GM18909 (cell line): Measurements from ENCODE around the gene MAML3.

Experiments
- ATAC-seq: cut with Tn5 transposase; IDR thresholded peaks from one replicate; pipeline ENCODE4 v1.9.1; 2021; ENCODE audit warnings: mild to moderate bottlenecking; ENCODE audit not compliant: unreplicated experiment, poor library complexity

Gene MAML3

GRCh38 chr4:139685180-139685579 is 468.8 kb downstream of the MAML3 start:
- ATAC-seq: no peak

- ATAC-seq: no peak
Measured at GRCh38 chr4:139684351-139684750, 469.6 kb downstream of the MAML3 start.

- ATAC-seq: no peak
Measured at GRCh38 chr4:139682741-139683151, 471.2 kb downstream of the MAML3 start.

GRCh38 chr4:139682309-139682708 is 471.7 kb downstream of the MAML3 start:
- no peak for ATAC-seq

GRCh38 chr4:139676913-139677585 is 476.9 kb downstream of the MAML3 start:
- ATAC-seq: no peak

GRCh38 chr4:139676365-139676764 is 477.6 kb downstream of the MAML3 start:
- ATAC-seq: no peak

GRCh38 chr4:139675651-139676050 is 478.3 kb downstream of the MAML3 start:
- no peak for ATAC-seq

- ATAC-seq: no peak
Measured at GRCh38 chr4:139674875-139675550, 479.0 kb downstream of the MAML3 start.

GRCh38 chr4:139672732-139673131 is 481.3 kb downstream of the MAML3 start:
- ATAC-seq: no peak

GRCh38 chr4:139672215-139672614 is 481.8 kb downstream of the MAML3 start:
- ATAC-seq: no peak

- ATAC-seq: no peak
Measured at GRCh38 chr4:139670775-139671174, 483.2 kb downstream of the MAML3 start.

GRCh38 chr4:139669890-139670289 is 484.1 kb downstream of the MAML3 start:
- no peak for ATAC-seq

- ATAC-seq: no peak
Measured at GRCh38 chr4:139669335-139669734, 484.6 kb downstream of the MAML3 start.

- ATAC-seq: no peak
Measured at GRCh38 chr4:139668658-139669201, 485.3 kb downstream of the MAML3 start.

- no peak for ATAC-seq
Measured at GRCh38 chr4:139668036-139668435, 485.9 kb downstream of the MAML3 start.
